HCT116 (cell line): Measurements from ENCODE around the gene UBALD2. TPM values are rescaled to one million over a fixed set of nuclear protein-coding genes. Genes with fewer than 3 reads are reported as not detected.

Experiments
- ATAC-seq: fragments of 200-7000 bp; cut with Tn5 transposase; 2 replicates; pipeline ENCODE4 v1.9.1; 2020; ENCODE audit warnings: mild to moderate bottlenecking, moderate library complexity
- BruUV-seq: library from RNA; stranded (reverse); fragments of 400-500 nt; replicated peaks from 2 replicates; lab custom pipeline; 2021; lab: Mats Ljungman, UMichigan
- CTCF ChIA-PET: fragments of 300-600 bp; sonication (Branson Sonifier 250); formaldehyde crosslinking; loops from one replicate; lab custom pipeline; 2021; ENCODE audit warnings: antibody characterized with exemption; lab: Charles Lee
- POLR2A ChIA-PET: fragments of 300-600, 350-600 bp; sonication (Branson Sonifier 250); formaldehyde crosslinking; loops from one replicate; lab custom pipeline; 2021; ENCODE audit warnings: antibody characterized with exemption; lab: Charles Lee
- RAD21 ChIA-PET, 2 experiments: fragments of 300-600 bp; sonication (Branson Sonifier 250); formaldehyde crosslinking; loops; one replicate each; lab custom pipeline; 2023; ENCODE audit warnings: low total read pairs in 2 of 2; ENCODE audit not compliant: uncharacterized antibody in 2 of 2, unreplicated experiment in 2 of 2, low non-redundant PET in 1 of 2; lab: Charles Lee
- DNase-seq: peaks from one replicate; pipeline ENCODE4 v3.0.0-alpha.2; 2010; ENCODE audit warnings: low read depth, low spot score
- H2AFZ ChIP-seq: fragments of 200-600 bp; shearing (Covaris generic), sonication (generic); 2 replicates; pipeline ENCODE4 v1.6.1; 2017; ENCODE audit warnings: low read depth, mixed run types, mixed read lengths, antibody characterized with exemption, low read length; ENCODE audit not compliant: poor library complexity, severe bottlenecking
- H3K27ac ChIP-seq: 2 replicates; pipeline ENCODE4 v1.5.1; 2012; ENCODE audit warnings: low read depth, low read length
- H3K27me3 ChIP-seq: fragments of 200-600 bp; sonication (generic); 2 replicates; pipeline ENCODE4 v1.6.1; 2016; ENCODE audit warnings: mixed run types, low read length, mixed read lengths; ENCODE audit not compliant: insufficient read depth
- H3K36me3 ChIP-seq, 2 experiments: fragments of 200-500 bp in 1 of 2; fragments of 200-600 bp in 1 of 2; sonication (Bioruptor generic) in 1 of 2; sonication (generic) in 1 of 2; 2 replicates each; pipeline versions ENCODE4 v1.5.1 to v1.6.1; 2014 to 2016; ENCODE audit warnings: low read length in 2 of 2, inconsistent platforms in 1 of 2, mixed read lengths in 1 of 2, mixed run types in 1 of 2; ENCODE audit not compliant: insufficient read depth in 2 of 2, control insufficient read depth in 1 of 2
- H3K4me1 ChIP-seq, 2 experiments: fragments of 200-600 bp in 1 of 2; sonication (generic) in 1 of 2; 2 replicates each; pipeline versions ENCODE4 v1.5.1 to v1.6.1; 2012 to 2017; ENCODE audit warnings: low read length in 2 of 2, inconsistent platforms in 1 of 2, mild to moderate bottlenecking in 1 of 2, mixed read lengths in 1 of 2, mixed run types in 1 of 2, moderate library complexity in 1 of 2; ENCODE audit not compliant: insufficient read depth in 2 of 2, control insufficient read depth in 1 of 2
- H3K4me2 ChIP-seq: fragments of 200-600 bp; sonication (generic); 2 replicates; pipeline ENCODE4 v1.6.1; 2017; ENCODE audit warnings: mixed run types, low read length, mixed read lengths
- H3K4me3 ChIP-seq, 2 experiments: fragments of 200-600 bp in 1 of 2; sonication (generic) in 1 of 2; replicated peaks in 1 of 2; 2 replicates each; pipeline ENCODE4 v1.5.1; 2011 to 2016; ENCODE audit warnings: low read length in 2 of 2, control low read depth in 1 of 2, low read depth in 1 of 2, mild to moderate bottlenecking in 1 of 2, mixed read lengths in 1 of 2, mixed run types in 1 of 2
- H3K79me2 ChIP-seq: fragments of 200-600 bp; sonication (generic); 2 replicates; pipeline ENCODE4 v1.6.1; 2017; ENCODE audit warnings: mild to moderate bottlenecking, mixed run types, low read length, moderate library complexity, mixed read lengths; ENCODE audit not compliant: insufficient read depth
- H3K9ac ChIP-seq: fragments of 200-600 bp; sonication (generic); 2 replicates; pipeline ENCODE4 v1.6.1; 2016; ENCODE audit warnings: low read length, mixed read lengths
- H3K9me2 ChIP-seq: fragments of 200-600 bp; sonication (generic), shearing (Covaris generic); 2 replicates; pipeline ENCODE4 v1.6.1; 2017; ENCODE audit warnings: mixed run types, mild to moderate bottlenecking, moderate library complexity; ENCODE audit not compliant: insufficient read depth
- H3K9me3 ChIP-seq, 2 experiments: fragments of 200-500 bp in 1 of 2; fragments of 200-600 bp in 1 of 2; sonication (Bioruptor generic) in 1 of 2; sonication (generic) in 1 of 2; 2 replicates each; pipeline ENCODE4 v1.6.1; 2014 to 2017; ENCODE audit warnings: low read length in 2 of 2, mixed read lengths in 2 of 2, inconsistent platforms in 1 of 2, low read depth in 1 of 2, mild to moderate bottlenecking in 1 of 2, mixed run types in 1 of 2, moderate library complexity in 1 of 2; ENCODE audit not compliant: control insufficient read depth in 1 of 2, insufficient read depth in 1 of 2
- H4K20me1 ChIP-seq: fragments of 200-600 bp; sonication (generic), shearing (Covaris generic); 2 replicates; pipeline ENCODE4 v1.6.1; 2017; ENCODE audit warnings: mixed run types, mild to moderate bottlenecking, moderate library complexity; ENCODE audit not compliant: insufficient read depth
- CBX3 ChIP-seq: IDR thresholded peaks from 2 replicates; pipeline ENCODE4 v1.6.1; 2012; ENCODE audit warnings: low read depth
- CEBPB ChIP-seq: IDR thresholded peaks from 2 replicates; pipeline ENCODE4 v1.6.1; 2012; ENCODE audit warnings: low read depth
- EGR1 ChIP-seq: IDR thresholded peaks from 2 replicates; pipeline ENCODE4 v1.6.1; 2012; ENCODE audit warnings: low read depth
- MAX ChIP-seq: IDR thresholded peaks from 2 replicates; pipeline ENCODE4 v1.6.1; 2012
- POLR2AphosphoS5 ChIP-seq: IDR thresholded peaks from 2 replicates; pipeline ENCODE4 v1.6.1; 2011; ENCODE audit warnings: mild to moderate bottlenecking, low read depth, low read length, moderate library complexity
- YY1 ChIP-seq: IDR thresholded peaks from 2 replicates; pipeline ENCODE4 v1.6.1; 2011; ENCODE audit warnings: low read length, low read depth, moderate library complexity, mild to moderate bottlenecking; ENCODE audit not compliant: insufficient replicate concordance; ENCODE audit errors: extremely low read depth
- intact Hi-C: fragments of 100-400 bp; cut with micrococcal nuclease; formaldehyde crosslinking; loops from 2 replicates; pipeline ENCODE4 v1.10.0; 2022
- total RNA-seq: library from RNA; stranded (reverse); gene quantifications from one replicate; pipeline ENCODE4 v1.2.1, GENCODE V29; 2021; ENCODE audit not compliant: unreplicated experiment
- TF ChIP-seq, protein P1 (sequence below): IDR thresholded peaks from 2 replicates; pipeline ENCODE4 v1.6.1; 2012

The UBALD2 gene
- total RNA-seq, 1 experiment from 2014 or later: 94.3 TPM

DNA sequence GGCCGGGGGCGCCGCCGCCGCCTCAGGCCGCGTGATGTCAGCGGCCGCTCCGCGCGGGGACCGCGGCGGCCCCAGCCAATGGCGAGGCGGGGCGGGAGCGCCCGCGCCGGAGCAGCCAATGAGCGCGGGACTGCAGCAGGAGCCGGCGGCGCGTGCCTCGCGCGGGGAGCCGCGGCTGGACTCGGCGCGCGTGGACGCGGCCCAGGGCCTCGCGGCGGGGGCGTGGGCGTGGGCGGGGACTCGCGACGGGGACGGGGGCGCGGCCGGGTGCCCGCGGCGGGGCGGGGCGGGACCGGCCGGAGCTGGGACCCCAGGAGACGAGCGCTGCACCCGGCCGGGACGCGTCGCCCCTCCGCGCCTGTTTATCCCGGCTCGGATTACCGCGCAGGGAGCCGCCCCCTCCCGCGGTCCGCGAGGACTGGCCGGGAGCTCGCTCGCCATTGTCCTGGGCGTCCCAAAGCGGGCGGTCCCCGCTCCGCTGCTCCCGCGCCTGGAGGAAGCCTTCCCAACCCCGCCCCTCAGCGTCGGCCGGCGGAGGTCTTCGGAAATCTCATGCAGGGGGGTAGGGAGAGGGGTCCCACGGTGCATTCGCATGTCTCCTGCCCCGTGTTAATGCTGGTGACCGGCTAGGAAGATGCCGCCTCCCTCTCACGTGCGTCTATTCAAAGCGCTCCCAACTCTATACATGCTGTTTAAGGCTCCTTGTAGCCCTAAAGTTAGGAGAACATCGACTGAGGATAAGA lies 24.5 kb upstream of the UBALD2 start, which contains the start of gene RNF157:
Gene RNF157, minus strand, starts transcription at position 33 of the 743 bp plus-strand sequence. CDS start 253 bp downstream, outside the sequence.
- Histone ChIP-seq H3K27ac (no peak within 1 kb of the TSS; the same call in 1 of the 2 replicates), H3K9ac (peak within 1 kb of the TSS; percentile 56), H3K9me3 (no peaks in the 10 kb centered on the region), H3K4me1 (peaks cover 3 to 16% of the 10 kb centered on the region in 2 experiments; a peak in 3 of 4 replicates), H2AFZ (peak within 1 kb of the TSS; percentile 99), H3K9me2 (no peaks in the 10 kb centered on the region), H3K4me2 (peak within 1 kb of the TSS; percentile 97), H4K20me1 (no peaks in the 10 kb centered on the region), H3K79me2 (no peaks in the 10 kb centered on the region), H3K36me3 (no peaks in the 10 kb centered on the region), H3K27me3 (no peaks in the 10 kb centered on the region), H3K4me3 (peak within 1 kb of the TSS; percentile 48 to 61)
- ChIA-PET POLR2A (interaction anchor here (0.6 kb wide), 1 partner anchor 9 kb away, joined by 3 read pairs; no protein-coding TSS in a partner anchor), CTCF (interaction anchor here (0.6 kb wide), 1 partner anchor 194 kb away, joined by 6 read pairs; no protein-coding TSS in a partner anchor), RAD21 (no interaction called here)
- DNase-seq (no peak), ATAC-seq (peak; percentile 87)
- TF ChIP-seq YY1: peak; percentile 24
- peak; percentile 51 for TF ChIP-seq POLR2AphosphoS5
- TF ChIP-seq, protein P1, sequence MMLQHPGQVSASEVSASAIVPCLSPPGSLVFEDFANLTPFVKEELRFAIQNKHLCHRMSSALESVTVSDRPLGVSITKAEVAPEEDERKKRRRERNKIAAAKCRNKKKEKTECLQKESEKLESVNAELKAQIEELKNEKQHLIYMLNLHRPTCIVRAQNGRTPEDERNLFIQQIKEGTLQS: no peak
- peak; percentile 33; the same call in 1 of the 2 replicates for TF ChIP-seq MAX
- BruUV-seq: no TSS peak
- intact Hi-C loops: no loop called here

- ChIA-PET RAD21 (no interaction called here), CTCF (interaction anchor here (0.6 kb wide), 1 partner anchor 193 kb away, joined by 6 read pairs; no protein-coding TSS in a partner anchor), POLR2A (no interaction called here)
- Histone ChIP-seq H3K36me3 (no peaks in the 10 kb centered on the region), H4K20me1 (no peaks in the 10 kb centered on the region), H3K4me1 (peaks cover 3 to 16% of the 10 kb centered on the region in 2 experiments; a peak in 3 of 4 replicates), H3K79me2 (no peaks in the 10 kb centered on the region), H3K9me3 (no peaks in the 10 kb centered on the region), H3K27ac (no peak overlapping the region; the same call in 1 of the 2 replicates), H3K4me2 (peak overlapping the region; percentile 97), H3K4me3 (peak overlapping the region; percentile 48 to 61), H3K27me3 (no peaks in the 10 kb centered on the region), H3K9me2 (no peaks in the 10 kb centered on the region), H2AFZ (peak overlapping the region; percentile 99), H3K9ac (peak overlapping the region; percentile 56)
- TSS peak; percentile 85 for BruUV-seq
- intact Hi-C loops: no loop called here
- no peak for ATAC-seq
- DNase-seq: no peak
- TF ChIP-seq EGR1: no peak
- TF ChIP-seq CBX3: no peak
- TF ChIP-seq POLR2AphosphoS5: no peak
- TF ChIP-seq CEBPB: no peak
- no peak for TF ChIP-seq YY1
Observed at GRCh38 chr17:76241204-76241538, 24.0 kb upstream of the UBALD2 start.
